ENCODE results near the gene ZWINT.

DNA sequence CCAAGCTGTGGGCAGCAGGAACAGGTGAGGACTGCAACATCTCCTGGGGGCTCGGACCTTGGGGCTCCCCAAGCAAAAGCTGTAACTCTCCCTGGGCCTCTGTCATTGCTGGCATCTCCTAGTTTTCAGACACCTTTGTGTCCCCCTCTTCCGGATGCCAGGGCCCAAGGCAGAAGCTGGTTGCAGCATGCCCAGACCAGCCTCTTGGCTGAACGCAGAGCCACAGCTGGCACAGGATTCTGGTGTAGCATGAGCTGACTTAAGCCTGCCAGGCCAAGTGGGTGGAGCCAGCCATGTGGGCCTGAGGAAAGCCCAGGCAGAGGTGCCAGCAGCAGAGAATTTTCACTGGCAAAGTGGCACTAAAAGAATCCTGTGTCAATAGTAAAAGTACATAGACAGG, 43.5 kb downstream of the ZWINT start:
- TF ChIP-seq POLR2A (IDR thresholded peaks at IDR 0.05; ENCODE audit: low read depth, low read length) (no peak), POLR2AphosphoS5 (IDR thresholded peaks at IDR 0.05; ENCODE audit: low read depth, low read length) (no peak), SPI1 (IDR thresholded peaks at IDR 0.05; ENCODE audit: low read depth, low read length) (no peak), TAF1 (IDR thresholded peaks at IDR 0.05; ENCODE audit: low read depth, low read length) (no peak), PAX5 (IDR thresholded peaks at IDR 0.05; ENCODE audit: insufficient read depth, low read length, severe bottlenecking) (no peak)
